GM18519 (cell line): ENCODE data around the gene TMEM40.
"Not testable (repeated sequence)": the region's sequence is repeated elsewhere in the genome, so short reads cannot be mapped to it uniquely, and the experiment has no call there.

Experiments
- ATAC-seq: cut with Tn5 transposase; IDR thresholded peaks from one replicate; pipeline ENCODE4 v1.9.1; 2021; ENCODE audit warnings: mild to moderate bottlenecking, moderate library complexity; ENCODE audit not compliant: unreplicated experiment, low FRiP score

TMEM40 gene

GRCh38 chr3:12759097-12759679 is at the start of gene TMEM40:
Gene TMEM40, minus strand, starts transcription at chr3:12759259. Its CDS starts 9,427 bp downstream, at chr3:12749832.
- ATAC-seq, result no peak

- ATAC-seq, result no peak
Observed at GRCh38 chr3:12808587-12808986, 49.5 kb upstream of the TMEM40 start.

GRCh38 chr3:12807601-12808359 is 48.7 kb upstream of the TMEM40 start:
- no peak for ATAC-seq

GRCh38 chr3:12807066-12807465 is 48.0 kb upstream of the TMEM40 start:
- ATAC-seq, result no peak

- no peak for ATAC-seq
Observed at GRCh38 chr3:12803371-12803770, 44.3 kb upstream of the TMEM40 start.

- ATAC-seq, result no peak
Observed at GRCh38 chr3:12799525-12800440, 40.7 kb upstream of the TMEM40 start.

- ATAC-seq, result no peak
Observed at GRCh38 chr3:12798559-12799179, 39.6 kb upstream of the TMEM40 start.

GRCh38 chr3:12797892-12798558 is 39.0 kb upstream of the TMEM40 start:
- no peak for ATAC-seq

GRCh38 chr3:12797124-12797891 is 38.2 kb upstream of the TMEM40 start:
- no peak for ATAC-seq

- ATAC-seq, result no peak
Observed at GRCh38 chr3:12796171-12797123, 37.4 kb upstream of the TMEM40 start, which contains the start of gene CAND2. Gene CAND2, plus strand, starts transcription at chr3:12796680. Its CDS starts 41 bp downstream, at chr3:12796721.

- ATAC-seq, result no peak
Observed at GRCh38 chr3:12793701-12794100, 34.6 kb upstream of the TMEM40 start.

- no peak for ATAC-seq
Observed at GRCh38 chr3:12791430-12791829, 32.4 kb upstream of the TMEM40 start.

- not testable (repeated sequence) for ATAC-seq
Observed at GRCh38 chr3:12787967-12788690, 29.1 kb upstream of the TMEM40 start.

- not testable (repeated sequence) for ATAC-seq
Observed at GRCh38 chr3:12787346-12787745, 28.3 kb upstream of the TMEM40 start.

- no peak for ATAC-seq
Observed at GRCh38 chr3:12785096-12785495, 26.0 kb upstream of the TMEM40 start.

- no peak for ATAC-seq
Observed at GRCh38 chr3:12782172-12782815, 23.2 kb upstream of the TMEM40 start.

GRCh38 chr3:12780751-12781150 is 21.7 kb upstream of the TMEM40 start:
- ATAC-seq, result no peak
